RCC 7860 (cell line): Measurements from ENCODE around the gene PQBP1.
A peak's percentile ranks its signal among the peaks of the same experiment; 100 is the strongest.
"Not testable (repeated sequence)": the region's sequence is repeated elsewhere in the genome, so short reads cannot be mapped to it uniquely, and the experiment has no call there.

Experiments used
- DNase-seq: peaks from one replicate; pipeline ENCODE4 v3.0.0-alpha.2; 2015; ENCODE audit warnings: low spot score
- FAIRE-seq: peaks from 2 replicates; lab custom pipeline; 2012; peaks lifted over from hg19 to GRCh38; lab: Jason Lieb, UNC

PQBP1 gene, protein sequence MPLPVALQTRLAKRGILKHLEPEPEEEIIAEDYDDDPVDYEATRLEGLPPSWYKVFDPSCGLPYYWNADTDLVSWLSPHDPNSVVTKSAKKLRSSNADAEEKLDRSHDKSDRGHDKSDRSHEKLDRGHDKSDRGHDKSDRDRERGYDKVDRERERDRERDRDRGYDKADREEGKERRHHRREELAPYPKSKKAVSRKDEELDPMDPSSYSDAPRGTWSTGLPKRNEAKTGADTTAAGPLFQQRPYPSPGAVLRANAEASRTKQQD

DNA sequence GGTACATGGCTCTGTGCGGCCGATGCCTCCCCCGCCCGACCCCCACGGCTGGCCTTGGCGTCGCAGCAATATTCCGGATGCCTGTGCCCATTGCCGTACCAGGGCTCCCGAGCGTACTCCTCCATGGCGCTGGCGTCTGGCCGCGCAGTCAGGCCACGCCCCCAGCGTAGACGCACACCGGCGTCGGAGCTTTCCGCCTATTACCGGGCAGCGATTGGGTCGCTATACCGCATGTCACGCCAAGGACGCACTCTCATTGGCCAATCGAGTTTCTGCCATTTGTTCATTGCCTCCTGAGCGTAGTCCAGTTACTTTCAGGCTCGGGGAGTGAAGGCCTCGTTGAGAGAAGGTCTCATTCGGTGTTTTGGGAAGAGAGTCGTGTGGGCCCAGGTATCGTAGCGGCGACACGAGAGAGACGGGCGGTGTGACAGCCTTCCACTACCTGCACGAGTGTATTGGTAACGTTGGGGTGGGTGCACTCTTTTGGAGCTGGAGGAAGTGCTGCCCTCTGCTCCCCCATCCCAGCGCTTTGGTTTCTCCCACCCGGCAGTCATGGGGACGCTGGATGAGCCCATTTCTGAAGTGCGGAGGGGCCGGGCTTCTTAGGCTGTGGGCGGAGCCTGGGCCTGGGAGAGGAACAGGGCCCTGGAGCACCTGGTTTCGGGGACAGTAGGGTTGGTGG is at the start of gene PQBP1, which contains the start of gene TIMM17B:
Gene PQBP1, plus strand, starts transcription at position 306 of the 682 bp plus-strand sequence. CDS start 580 bp downstream, outside the sequence.
Gene TIMM17B, minus strand, starts transcription at position 144 of the 682 bp plus-strand sequence. Its CDS starts 19 bp downstream, at position 125.
- peak; percentile 93 for FAIRE-seq
- peak; percentile 90 for DNase-seq

DNA sequence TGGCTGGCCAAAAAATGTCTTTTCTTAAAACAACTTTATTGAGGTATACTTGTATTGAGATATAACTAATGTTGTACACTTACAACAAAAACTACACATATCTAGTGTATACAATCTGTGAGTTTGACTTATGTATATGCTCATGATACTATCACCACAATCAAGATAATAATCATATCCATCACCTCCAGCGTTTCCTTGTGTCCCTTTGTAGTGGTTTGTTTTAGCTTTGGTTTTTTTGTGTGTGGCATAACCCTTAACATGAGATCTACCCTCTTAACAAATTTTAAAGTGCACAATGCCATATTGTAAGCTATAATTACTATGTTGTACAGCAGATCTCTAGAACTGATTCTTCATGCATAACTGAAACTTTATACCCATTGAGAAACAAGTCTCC is 48.9 kb upstream of the PQBP1 start:
- DNase-seq (no peak), FAIRE-seq (no peak)

DNA sequence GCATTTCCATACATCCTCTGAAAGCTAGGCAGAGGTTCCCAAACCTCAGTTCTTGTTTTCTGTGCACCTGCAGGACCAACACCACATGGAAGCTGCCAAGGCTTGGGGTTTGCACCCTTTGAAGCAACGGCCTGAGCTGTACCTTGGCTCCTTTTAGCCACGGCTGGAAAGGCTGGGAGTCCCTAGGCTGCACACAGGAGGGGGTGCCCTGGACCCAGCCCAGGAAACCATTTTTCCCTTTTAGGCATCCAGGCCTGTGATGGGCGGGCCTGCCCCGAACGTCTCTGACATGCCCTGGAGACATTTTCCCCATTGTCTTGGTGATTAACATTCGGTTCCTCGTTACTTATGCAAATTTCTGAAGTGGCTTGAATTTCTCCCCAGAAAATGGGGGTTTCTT is 44.9 kb upstream of the PQBP1 start:
- FAIRE-seq = no peak
- no peak for DNase-seq

DNA sequence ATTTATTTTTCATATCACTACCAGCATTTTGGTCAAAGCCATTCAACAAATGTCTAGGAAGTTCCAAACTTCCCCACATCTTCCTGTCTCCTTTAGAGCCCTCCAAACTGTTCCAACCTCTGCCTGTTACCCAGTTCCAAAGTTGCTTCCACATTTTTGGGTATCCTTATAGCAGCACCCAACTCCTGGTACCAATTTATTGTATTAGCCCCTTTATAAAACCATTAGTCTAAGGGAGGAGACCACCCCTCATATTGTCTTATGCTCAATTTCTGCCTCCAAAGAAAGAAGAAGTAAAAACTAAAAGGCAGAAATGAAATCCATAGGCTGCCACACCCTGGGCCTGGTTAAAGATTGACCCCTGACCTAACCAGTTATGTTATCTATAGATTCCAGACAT is 44.2 kb upstream of the PQBP1 start:
- not testable (repeated sequence) for FAIRE-seq, DNase-seq

DNA sequence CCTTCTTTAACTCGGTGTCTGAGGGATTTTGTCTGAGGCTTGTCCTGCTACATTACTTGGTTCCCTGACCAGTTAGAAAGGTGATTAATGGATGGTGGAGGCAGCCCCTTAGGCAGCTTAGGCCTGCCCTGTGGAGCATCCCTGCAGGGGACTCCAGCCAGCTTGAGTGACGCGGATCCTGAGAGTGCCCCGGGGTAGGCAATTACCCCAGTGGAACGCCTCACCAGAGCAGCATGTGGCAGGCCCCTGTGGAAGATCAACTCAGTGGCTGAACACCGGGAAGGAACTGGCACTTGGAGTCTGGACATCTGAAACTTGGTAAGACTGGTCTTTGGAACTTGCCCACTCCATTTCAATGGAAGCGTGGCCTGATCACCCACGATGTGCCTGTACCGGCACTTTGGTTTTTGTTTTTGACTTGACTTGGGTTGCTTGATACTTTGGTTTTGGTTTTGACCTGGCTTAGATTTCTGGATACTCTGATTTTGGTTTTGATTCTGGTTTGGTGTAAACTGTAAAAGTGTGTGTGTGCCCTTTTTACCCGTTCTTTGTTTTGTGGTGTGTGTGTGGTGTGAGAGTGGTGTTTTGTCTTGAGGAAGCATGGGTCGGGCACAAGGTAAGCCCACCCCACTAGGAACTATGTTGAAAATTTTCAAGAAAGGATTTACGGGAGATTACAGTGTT is 43.5 kb upstream of the PQBP1 start:
- not testable (repeated sequence) for FAIRE-seq, DNase-seq

DNA sequence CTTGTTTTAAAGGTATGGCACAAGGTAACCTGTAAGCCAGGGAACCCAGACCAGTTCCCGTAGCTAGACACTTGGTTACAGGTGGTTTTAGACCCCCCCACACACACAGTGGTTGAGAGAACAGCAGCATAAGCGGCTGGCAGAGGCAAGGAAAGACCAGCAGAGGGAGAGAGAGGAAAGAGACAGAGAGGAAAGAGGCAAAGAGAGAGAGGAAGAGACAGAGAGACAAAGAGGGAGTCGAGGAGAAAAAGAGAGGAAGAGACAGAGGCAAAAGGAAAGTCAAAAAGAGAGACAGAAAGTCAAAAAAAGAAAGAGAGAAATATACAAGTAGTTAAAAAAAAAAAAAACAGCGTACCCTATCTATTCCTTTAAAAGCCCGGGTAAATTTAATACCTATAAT is 42.8 kb upstream of the PQBP1 start:
- DNase-seq (peak; percentile 20), FAIRE-seq (no peak)

DNA sequence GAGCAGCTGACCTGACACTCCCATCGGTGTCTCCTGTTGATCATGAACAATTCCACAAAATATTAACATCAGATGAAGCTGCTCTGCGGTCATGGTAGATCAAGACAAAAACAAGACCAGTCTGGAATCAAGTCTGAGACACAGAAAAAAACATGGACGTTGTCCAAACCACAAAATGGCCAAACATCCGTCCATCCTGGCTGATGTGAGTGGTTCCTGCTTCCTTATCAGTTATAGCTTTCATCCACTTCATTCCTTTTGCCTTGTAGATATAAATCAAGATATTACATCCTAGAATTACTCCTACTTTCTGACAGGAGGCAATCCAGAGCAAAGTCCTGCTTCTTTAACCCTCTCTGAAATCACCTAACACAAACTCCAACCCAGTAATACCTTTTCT is 33.5 kb upstream of the PQBP1 start:
- DNase-seq = peak; percentile 67
- FAIRE-seq = peak; percentile 89

DNA sequence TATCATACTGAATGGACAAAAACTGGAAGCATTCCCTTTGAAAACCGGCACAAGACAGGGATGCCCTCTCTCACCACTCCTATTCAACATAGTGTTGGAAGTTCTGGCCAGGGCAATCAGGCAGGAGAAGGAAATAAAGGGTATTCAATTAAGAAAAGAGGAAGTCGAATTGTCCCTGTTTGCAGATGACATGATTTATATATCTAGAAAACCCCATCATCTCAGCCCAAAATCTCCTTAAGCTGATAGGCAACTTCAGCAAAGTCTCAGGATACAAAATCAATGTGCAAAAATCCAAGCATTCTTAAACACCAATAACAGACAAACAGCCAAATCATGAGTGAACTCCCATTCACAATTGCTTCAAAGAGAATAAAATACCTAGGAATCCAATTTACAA is 25.7 kb upstream of the PQBP1 start:
- FAIRE-seq, DNase-seq: not testable (repeated sequence)

DNA sequence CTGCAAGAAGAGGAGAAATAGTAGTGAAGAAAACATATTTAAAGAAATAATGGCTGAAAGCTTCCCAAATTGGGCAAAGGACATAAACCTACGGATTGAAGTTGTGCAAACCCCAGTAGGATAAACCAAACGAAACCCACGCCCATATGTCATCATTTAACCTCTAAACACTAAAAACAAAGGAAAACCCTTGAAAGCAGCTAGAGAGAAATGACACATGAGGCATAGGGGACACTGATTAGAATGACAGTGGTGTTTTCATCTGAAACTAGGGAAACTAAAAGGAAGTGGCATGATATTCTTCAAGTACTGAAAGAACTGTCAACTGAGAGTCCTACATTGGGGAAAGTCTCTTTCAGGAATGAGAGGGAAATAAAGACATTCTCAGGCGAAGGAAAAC is 20.8 kb upstream of the PQBP1 start:
- not testable (repeated sequence) for DNase-seq, FAIRE-seq

DNA sequence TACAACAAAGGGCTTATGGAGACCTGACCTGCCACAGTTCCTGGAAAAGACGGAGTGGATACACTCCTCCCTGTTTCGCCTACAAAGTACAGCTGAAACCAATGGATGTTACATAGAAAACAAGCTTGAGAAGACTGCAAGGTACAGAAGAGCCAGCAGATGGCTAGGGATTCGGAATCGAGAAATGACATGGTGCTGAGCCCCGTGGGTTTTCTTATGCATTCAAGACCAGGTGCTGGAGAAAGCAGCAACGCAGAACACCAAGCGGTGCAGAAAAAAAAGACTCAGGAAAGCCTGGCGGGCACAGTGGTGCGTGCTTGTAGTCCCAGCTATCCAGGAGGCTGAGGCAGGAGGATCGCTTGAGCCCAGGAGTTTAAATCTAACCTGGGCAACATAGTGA is 14.0 kb upstream of the PQBP1 start:
- no peak for DNase-seq
- no peak for FAIRE-seq

DNA sequence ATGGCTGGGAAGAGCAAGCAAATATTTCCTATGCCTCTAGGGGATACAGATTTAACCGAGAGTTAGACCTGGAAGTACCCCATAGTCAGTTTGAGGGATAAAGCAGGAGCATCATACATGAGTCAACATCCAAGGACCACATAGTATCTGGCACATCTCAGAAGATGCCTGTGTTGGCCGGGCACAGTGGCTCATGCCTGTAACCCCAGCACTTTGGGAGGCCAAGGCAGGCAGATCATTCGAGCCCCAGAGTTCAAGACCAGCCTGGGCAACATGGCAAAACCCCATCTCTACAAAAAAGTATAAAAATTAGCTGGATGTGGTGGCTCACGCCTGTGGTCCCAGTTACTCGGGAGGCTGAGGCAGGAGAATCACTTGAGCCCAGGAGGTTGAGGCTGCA is 11.1 kb upstream of the PQBP1 start:
- FAIRE-seq, DNase-seq: not testable (repeated sequence)

DNA sequence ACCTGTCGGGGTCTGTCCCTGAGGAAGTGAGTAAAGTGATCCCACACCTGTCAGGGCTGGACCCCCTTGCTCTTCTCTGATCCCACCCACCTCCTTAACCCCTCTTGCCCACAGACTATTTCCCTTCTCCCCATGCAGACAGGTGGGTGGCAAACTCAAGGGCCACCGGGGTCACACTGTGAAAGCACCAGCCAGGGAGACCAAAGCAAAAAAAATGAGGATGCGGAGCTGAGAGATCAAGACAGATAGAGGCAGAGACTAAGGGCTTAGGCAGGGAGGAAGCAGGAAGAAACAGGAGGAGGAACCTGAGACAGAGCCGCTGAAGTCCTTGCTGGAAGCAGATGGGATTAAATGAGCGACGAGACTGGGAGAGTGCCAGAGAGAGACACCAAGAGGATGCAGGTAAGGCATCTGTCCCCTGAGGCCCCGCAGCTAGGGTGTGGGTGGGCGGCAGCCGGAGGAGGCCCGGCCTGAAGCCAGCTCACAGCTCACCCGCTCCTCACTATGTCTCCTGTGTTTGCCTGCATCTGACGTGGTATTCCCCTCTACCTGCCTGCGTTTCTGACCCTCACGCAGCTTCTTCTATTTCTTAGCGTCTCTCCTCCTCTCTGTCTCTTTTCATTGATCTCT is 7.3 kb upstream of the PQBP1 start:
- no peak for FAIRE-seq
- DNase-seq = no peak

DNA sequence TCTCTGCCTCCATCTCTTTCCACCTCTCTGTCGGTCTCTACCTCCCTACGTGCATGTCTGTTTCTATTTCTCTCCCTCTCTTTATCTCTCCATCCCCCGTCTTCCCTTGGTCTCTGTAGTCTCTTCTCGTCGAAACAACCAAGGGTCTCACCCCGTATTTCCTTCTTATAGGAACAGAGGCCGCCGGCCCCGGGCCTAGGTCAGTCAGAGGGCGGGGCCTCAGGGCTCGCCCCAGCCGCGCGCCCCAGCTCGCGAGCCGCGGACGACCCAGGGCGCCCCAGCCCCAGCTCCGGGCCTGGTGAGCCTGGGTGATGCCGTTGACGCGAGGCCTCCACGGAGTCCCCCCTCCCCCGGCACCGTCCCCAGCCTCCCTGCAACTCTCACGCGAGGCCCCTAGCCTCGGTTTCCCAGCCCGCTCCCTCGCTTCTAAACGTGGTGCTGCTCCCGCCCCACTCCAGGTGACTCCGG is 6.8 kb upstream of the PQBP1 start:
- DNase-seq (no peak), FAIRE-seq (no peak)

DNA sequence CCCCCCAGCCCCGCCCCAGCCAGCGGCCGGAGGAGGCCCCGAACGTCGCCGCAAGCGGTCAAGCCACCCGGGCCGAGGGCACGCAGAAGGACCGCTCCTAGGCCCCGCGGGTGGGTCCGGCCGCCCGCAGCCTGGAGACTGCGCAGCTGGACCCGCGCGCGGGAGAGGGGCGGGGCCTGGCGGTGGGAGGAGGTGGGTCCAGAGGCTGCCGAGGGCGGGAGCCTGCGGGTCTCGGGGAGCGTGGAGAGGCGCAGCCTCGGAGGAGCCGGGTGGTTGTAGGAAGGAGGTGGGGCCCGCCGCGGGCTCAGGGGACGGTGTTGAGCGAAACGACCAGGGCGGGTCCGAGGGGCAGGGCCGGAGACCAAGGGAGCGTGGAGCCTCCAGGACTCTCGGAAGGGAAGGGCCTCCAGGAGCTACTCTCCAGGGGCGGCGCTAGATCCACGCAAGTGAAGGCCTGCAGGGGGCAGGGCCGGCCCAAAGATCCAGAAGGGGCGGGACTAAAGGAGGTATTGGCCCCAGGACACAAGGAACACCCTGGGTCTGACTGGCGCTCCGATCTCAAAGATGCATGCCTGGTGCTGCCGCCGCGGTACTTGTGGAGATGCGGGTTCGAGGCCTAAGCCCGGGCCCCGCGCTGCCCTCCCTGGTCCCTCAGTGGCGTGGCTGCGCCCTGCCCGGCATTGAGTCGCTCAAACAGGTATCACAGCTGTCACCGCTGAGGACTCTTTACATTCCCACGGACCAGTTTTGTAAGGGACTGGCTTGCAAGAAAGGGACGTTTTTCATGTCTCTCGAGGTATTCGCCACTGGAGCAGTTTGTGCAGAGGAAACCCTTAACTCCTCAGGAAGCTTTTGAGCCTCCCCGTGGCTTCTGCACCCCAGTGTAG is 6.1 kb upstream of the PQBP1 start:
- DNase-seq (peak; percentile 73), FAIRE-seq (peak; percentile 81)

DNA sequence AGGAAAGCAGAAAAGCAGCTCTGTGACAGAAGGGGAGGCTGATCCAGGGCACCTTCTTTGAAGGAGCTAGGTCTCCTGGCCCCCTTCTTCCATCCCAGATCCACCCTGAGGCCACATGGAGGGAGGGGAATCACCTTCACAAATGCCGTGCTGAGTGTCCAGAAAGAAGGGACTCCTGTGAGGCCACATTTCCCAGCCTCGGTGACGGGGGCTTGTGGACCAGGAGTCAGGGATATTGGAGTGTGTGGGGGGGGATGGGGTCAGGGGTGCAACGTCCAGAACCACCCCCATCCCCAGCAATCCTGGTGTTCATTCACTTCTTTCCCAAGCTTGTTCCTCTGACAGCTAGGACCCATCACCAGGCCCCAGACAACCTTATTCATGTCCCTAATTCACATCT is 4.8 kb upstream of the PQBP1 start:
- FAIRE-seq (no peak), DNase-seq (no peak)

DNA sequence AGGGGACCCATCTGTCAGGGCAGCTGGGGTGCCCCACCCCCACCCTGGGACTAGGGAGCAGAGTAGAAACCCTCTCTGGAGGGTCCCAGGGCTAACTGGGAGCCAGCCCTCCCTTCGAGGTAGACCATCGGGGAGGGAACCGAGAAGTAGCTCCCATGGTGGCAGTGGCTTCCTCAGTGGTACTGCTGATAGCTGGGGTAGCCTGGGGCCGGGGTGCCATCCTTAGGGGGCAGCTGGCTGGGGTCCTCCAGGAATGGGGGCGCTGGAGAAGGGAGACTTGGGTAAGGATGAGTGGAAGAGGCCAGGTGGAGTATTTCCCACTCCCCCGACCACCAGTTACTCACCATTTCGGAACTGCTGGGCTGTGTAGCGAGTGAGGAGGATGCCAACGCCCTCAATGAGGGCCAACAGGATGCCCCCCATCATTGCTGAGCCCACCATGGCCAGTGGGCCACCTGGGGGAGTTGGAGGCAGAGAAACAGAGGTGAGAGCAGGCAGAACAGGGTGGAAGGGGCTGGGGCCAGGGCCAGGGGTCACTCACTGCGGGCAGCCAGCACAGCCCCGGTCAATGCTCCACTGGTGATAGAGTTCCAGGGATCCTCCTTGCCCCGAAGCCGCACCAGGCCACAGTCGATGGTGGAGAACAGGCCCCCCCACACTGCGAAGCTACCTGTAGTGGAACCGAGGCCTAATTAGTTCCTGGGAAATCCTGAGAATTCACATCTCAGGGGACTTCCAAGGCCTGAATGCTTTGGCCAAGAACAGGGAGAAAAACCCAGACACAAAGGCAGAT is 4.0 kb upstream of the PQBP1 start:
- FAIRE-seq (no peak), DNase-seq (no peak)

DNA sequence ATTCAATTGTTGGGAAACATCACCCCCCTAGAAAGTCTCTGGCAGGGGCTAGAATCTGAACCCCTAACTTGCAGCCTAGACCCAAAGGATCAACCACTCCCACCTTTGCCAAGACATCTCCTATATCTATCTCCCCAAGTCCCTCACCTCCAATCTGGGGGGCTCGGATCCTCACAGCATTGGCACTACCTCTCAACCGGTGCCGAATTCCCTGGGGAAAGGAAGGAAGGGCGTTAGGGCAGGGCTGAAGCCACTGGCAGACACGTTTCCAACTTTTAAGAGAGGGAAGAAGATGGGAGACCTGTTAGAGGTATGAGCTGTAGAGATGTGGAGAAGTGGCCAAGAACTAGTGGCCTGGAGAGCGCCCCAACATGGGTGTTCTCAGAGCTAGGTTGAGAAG is 2.8 kb upstream of the PQBP1 start:
- FAIRE-seq = no peak

DNA sequence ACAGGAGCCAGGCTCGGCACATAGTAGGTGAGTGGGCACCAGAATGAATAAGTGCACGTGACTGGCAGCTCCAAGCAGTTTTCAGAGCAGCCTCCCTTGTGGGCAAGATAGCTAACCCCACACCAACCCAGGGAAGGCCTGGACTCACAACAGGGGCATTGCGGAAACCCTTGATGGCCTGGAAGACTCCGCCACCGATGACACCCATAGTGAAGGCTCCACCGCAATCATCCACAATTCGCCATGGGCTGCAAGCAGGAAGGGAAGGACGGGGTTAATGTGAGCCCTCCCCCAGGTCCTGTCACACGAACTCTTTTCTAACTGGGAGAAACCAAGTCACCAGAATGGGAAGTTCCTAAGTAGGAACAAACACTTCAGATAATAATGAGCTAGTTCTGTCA is 1.1 kb upstream of the PQBP1 start:
- DNase-seq = no peak
- FAIRE-seq = no peak

More for the DNA sequence above, 2.8 kb upstream of the PQBP1 start:
- no peak for DNase-seq

DNA sequence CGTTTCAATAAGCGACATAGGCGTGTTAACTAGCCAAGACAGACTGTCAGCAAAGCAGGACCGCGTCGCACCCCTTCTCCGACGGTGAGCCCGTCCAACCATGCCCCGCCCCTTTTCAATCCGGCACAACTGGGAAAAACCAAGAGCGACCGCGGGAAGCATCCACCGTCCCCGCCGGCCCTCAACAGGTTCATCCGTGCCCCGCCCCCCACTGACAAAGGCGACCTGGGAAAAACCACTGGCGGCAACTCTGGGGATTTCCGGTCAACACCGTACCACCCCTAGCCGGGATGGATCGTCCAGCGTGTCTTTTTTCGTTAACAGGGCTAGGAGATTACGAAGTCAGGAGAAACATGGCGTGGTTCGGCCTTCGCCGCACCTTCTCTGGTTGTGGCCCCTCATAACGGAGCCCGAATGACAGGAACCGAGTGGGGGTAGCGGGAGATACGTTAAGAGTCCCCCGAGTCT is 539 bp upstream of the PQBP1 start:
- FAIRE-seq = peak; percentile 48
- peak; percentile 60 for DNase-seq
